GM19099 (cell line): ENCODE data around the gene SETD2.

Source experiments
- POLR2A ChIP-seq: IDR thresholded peaks from 3 replicates; pipeline ENCODE4 v1.6.1; 2011; ENCODE audit warnings: low read depth; ENCODE audit not compliant: insufficient read length; ENCODE audit errors: extremely low read depth

The SETD2 gene

GRCh38 chr3:47117807-47118364 is 46.0 kb downstream of the SETD2 start:
- no peak for TF ChIP-seq POLR2A

- TF ChIP-seq POLR2A: no peak
These were observed 50.1 kb downstream of the SETD2 start for GRCh38 chr3:47113669-47114365.

GRCh38 chr3:47112997-47113396 is 50.9 kb downstream of the SETD2 start:
- TF ChIP-seq POLR2A: no peak

GRCh38 chr3:47109393-47109792 is 54.5 kb downstream of the SETD2 start:
- TF ChIP-seq POLR2A: no peak

GRCh38 chr3:47108546-47108945 is 55.4 kb downstream of the SETD2 start:
- no peak for TF ChIP-seq POLR2A

- TF ChIP-seq POLR2A: no peak
These were observed 59.7 kb downstream of the SETD2 start for GRCh38 chr3:47104259-47104658.

GRCh38 chr3:47103619-47104018 is 60.3 kb downstream of the SETD2 start:
- no peak for TF ChIP-seq POLR2A

GRCh38 chr3:47102081-47102600 is 61.8 kb downstream of the SETD2 start:
- TF ChIP-seq POLR2A: no peak

- TF ChIP-seq POLR2A: no peak
These were observed 65.0 kb downstream of the SETD2 start for GRCh38 chr3:47098910-47099309.

GRCh38 chr3:47097864-47098263 is 66.0 kb downstream of the SETD2 start:
- no peak for TF ChIP-seq POLR2A

GRCh38 chr3:47096959-47097358 is 67.0 kb downstream of the SETD2 start:
- TF ChIP-seq POLR2A: no peak

- TF ChIP-seq POLR2A: no peak
These were observed 71.8 kb downstream of the SETD2 start for GRCh38 chr3:47092090-47092489.

GRCh38 chr3:47089630-47090029 is 74.3 kb downstream of the SETD2 start:
- no peak for TF ChIP-seq POLR2A

GRCh38 chr3:47086071-47086470 is 77.8 kb downstream of the SETD2 start:
- no peak for TF ChIP-seq POLR2A

GRCh38 chr3:47083786-47084185 is 80.1 kb downstream of the SETD2 start:
- no peak for TF ChIP-seq POLR2A

GRCh38 chr3:47082519-47082918 is 81.4 kb downstream of the SETD2 start:
- no peak for TF ChIP-seq POLR2A
